ENCODE data around the gene FAM98B.

Gene FAM98B

DNA sequence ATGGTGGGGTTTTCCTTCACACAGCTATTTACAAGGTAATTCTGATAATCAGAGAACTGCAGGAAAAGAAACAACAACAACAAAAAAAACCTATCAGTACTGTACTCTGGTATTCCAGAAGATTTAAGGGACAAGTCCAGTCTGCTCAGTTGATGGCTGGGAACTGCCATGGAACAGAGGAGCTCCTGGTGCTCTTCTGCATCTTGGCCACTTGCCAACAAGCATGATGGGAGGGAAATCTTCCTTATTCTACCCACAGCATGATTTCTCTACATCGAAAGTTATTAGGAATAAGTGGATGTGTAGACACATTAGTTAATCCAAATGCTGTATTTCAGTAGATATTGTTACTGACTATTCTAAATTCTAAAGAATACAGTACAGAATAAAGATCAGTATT is 59.0 kb downstream of the FAM98B start:
- no peak for DNase-seq

DNA sequence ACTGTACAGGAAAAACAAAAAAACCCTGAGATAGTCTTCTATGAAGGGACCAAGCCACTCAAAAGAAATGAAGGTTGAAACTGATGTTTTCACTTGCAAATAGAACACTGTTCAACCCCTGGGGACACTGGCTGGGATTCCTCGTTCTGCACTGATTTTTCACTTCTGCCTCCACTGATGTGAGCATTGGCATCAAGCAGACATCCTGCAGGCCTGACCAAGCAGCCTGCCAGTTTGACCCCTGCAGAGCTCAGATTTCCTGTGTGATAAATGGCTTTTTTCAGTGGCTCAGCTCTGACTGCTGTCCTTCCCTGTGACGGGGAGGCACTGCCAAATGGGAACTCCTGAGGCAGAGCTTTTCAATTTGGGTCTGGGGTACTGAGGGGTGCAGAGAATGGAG is 60.7 kb downstream of the FAM98B start:
- no peak for DNase-seq

DNA sequence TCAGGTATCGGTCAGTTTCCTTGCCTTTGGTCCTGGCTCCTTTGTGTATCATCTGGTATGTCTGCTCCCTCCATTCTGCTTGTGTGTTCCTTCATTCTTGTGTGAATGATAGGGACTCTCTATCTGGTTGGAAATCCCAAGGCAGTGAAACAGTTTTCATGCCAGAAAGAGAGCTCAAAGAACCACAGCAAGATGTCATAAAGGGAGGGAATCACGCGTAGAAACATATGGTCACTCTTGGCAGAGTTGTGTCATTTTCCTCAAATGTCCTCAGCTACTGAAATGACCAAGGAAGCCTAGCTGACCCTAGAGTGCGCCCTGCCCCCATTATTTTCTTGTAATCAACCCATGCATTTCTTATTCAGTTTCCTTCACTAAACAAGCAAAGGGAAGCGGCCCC is 62.7 kb downstream of the FAM98B start:
- no peak for DNase-seq

DNA sequence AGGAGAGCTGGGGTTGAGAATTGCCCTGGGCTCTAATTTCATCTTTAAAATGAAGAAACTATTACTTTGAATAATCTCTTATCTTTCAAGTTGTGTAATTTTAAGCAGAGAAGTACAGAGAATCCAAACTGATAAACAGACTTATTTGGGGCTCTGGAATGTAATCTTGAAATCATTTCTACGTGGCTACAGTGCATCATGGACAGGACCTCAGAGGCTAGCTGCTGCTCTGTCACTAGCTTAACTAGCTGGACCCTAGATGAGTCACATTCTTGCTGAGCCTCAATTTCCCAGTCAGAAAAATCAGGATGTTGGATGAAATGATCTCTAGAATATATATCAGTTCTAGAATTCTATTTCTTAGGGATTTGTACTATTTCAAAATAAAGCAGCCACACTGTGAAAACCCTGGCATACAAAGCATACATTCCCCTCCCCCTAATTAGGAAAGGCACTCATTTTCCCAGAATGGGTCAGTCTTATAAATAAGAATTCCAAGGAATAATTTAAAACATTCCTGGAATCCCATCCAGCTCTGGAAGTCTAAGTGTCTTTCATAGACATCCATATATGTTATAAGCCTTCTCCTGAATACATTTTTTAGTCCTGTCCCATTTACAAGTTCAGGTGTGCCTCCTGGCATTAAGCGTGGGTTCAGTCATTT is 63.5 kb downstream of the FAM98B start:
- DNase-seq = no peak

DNA sequence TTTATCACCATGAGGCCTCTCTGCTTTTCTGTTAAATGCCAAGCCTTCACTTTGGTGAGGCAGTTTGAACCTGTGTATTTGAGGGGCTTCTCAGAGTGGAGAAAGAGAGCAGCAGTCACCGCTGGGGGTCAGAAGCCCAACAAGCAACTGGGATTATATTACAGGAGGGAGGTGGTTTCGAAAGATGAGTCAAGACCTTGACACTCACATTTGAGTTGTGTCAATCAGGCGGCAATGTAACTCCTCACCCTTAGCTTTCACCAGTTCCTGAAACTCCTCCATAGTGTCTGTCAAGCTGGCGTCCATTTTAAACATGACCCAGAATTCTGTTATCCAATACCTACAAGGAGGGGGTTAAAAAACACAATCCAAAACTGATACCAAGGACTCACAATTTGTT is 64.2 kb downstream of the FAM98B start:
- DNase-seq = no peak

DNA sequence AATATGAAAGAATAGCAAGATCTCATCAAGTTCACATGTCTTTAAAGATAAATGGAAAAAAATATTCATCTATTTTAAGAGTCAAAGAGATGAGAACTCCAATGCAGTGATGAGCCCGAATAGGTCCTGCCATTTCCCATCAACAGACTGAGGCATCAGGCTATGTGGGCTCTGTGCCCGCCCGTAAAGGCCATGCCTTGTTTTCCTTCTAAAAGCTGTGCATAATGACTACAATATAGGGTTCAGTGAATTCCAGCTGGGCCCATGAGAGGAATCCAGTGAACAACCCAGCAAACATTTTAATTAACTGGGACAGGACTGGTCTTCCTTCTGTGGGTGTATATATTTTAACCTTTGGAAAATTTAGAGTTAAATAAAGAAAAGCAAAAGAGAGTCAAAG is 66.1 kb downstream of the FAM98B start:
- no peak for DNase-seq

DNA sequence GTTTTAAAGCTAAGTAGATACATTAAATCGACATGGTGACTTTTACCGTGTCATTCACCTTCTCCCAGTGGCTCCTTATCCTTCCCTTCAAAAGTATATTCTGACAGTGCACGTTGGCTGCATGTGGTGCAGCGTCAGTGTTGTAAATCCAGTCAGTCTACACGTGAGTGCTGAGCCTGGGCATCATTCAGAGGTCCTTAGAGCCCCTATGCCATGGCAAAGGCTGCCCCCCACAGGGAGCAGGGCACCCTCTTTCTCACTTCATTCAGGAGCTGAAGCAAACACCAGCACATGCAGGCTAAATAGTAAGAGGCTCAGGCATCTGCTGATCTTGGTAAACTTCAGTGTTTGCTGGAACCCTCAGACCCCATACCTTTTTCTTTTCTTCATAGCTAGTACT is 67.4 kb downstream of the FAM98B start:
- DNase-seq = no peak

DNA sequence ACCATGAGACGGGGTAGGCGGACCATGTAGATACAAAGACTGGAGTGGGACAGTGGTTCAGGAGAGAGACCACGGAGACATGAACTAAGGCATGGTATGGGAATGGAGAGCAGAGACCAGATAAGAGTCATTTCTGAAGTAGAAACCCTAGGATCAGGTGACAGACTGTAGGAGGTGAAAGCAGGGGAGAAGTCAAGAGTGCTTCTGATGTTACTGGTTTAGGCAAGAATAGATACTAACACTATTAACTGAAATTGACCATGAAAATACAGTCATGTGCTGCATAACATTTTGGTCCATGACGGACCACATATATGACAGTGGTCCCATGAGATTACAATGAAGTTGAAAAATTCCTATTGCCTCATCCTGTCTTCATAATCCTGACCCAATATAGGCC is 69.0 kb downstream of the FAM98B start:
- DNase-seq = no peak

DNA sequence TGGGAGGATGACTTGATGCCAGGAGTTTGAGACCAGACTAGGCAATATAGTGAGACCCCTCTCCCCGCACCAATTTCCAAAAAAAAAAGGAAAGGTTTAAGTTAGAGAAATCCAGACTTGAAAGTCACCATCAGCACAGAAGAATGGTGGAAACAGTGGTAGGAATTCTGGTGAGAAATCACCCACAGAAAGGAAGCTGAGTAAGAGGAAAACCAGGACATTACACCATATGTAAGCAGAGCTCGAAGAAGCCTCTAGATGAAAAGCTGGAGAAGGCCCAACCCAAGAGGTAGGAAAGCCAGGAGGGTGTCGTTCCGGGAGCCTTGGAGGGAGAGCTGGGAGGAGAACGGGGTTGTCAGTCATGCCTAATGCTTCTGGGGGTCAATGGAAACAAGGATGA is 70.2 kb downstream of the FAM98B start:
- no peak for DNase-seq

DNA sequence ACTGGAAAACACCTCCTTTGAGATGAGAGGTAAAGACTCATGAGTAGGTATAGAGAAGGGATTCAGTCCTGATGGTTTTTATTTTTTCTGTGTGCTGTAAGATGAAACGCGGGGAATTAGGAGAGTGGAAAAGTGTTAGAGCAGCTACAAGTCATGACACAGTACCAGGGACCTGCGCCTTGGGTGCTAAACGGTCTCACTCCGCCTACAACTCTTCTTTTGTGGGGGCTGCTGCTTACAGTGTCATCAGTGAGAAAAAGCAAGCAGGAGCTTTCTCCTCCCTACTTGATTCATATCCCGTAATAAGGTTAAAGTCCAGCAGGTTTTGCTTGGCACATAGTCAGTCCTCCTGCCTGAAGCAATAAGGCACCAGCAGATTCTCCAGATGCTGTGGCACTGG is 71.6 kb downstream of the FAM98B start:
- DNase-seq = no peak

DNA sequence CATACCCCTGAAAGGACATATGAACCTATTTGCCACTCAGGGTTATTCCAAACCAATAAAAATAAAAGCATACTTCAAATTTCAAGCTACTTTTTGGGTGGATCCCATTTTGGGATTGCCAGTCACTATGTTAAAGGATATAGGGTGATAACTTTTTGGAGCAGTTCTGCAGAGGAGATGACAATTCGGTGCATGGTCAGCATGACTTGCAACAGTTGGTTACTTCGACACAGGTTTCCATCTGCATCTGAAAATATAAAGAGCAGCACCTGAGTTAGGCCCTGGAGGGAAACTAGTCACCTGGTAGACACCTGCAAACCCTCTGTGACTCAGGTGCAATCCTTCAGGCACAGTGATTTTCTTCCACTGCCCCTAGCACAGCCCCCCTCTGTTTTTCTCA is 72.2 kb downstream of the FAM98B start:
- DNase-seq = no peak

DNA sequence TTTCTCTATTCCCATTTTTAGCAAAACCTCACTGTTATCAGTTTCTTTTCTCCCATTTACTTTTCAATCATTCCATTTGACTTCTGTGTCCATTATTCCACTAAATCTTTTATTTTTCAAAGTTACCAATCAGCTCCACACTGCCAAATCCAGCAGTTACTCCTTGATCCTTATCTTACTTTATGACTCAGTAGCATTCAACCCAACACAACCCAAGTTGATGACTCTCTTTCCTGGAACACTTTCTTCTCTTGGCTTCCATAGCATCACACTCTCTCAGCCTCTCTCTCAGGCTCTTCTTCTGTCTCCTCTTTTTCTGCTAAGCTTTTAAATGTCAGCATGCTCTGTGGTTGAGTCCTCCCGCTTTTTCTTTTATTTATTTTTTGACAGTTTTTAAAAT is 74.4 kb downstream of the FAM98B start:
- no peak for DNase-seq

DNA sequence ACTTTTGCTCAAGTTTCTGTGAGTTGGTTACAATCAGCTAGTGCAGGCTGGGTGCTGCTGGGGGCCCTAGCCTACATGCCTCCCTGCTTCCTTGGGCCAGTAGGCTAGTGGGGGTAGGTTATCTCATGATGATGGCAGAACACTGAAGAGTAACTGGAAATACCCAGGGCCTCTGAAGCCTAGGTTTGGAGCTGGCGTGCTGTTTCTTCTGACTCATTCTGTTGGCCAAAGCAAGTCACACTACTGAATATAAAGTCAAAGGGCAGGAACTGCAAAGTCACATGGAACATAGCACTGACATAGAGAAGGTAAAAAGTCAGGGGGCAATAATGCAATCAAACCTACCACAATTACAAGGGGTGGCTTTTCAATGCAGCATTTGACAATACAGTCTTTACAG is 76.2 kb downstream of the FAM98B start:
- DNase-seq = no peak

DNA sequence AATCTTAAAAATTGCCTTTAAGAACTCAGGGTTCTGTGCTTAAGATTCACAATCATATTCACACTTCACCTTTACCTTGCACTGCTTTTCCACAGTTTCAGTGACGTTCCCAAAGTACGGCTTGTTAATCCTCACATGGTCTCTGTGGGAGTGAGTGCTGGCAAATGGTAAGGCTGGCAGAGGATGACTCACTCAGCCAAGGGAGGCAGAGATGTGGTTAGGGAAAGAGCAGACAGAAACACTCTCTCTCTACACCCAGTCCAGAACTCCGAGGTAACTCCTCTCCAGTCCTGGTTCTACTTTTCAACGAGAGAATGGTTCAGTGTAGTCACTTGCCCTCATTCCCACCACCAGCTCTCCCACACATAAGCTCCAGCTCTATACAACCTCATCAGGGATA is 77.6 kb downstream of the FAM98B start:
- DNase-seq = no peak

DNA sequence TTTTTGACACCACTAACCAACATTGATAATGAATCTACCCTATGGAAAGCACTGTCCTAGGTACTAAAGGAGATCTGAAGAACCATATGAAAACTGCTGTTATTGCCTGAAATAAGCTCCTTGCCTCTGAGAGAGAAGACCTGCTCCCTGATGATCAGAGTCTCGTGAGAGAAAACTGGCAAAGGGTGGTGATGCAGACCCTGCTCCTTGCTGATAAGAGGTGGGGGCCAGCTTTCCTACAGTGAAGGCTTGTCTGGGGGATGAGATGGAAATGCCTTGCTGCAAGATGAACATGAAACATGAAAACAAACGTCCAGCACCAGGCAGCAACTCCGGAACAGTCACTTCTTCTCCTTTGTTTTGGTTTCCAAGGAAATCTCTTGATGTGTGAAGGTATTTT is 78.8 kb downstream of the FAM98B start:
- DNase-seq = no peak

DNA sequence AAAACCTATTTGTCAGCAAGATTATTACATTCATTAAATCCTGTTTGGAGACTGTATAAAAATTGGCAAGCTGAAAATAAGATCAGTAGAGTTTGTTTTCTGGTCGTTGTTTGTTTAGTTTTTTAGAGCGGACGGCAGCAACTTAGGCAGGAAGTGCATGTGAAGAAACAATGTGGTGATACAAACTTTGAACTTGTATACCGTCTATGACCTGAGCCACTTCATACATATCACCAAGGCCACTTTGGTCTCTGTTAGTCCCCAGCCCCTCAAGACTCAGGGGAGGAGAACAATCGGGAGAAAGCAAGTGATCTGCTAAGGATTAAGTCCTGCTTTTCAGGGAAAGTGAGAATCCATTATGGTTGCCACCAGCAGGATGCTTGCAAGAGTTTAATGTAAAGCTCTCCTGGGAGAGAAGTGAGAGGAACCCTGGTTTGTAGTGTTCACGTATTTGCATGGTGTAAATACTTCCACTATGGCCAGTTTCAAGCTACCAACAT is 79.5 kb downstream of the FAM98B start:
- DNase-seq = no peak

DNA sequence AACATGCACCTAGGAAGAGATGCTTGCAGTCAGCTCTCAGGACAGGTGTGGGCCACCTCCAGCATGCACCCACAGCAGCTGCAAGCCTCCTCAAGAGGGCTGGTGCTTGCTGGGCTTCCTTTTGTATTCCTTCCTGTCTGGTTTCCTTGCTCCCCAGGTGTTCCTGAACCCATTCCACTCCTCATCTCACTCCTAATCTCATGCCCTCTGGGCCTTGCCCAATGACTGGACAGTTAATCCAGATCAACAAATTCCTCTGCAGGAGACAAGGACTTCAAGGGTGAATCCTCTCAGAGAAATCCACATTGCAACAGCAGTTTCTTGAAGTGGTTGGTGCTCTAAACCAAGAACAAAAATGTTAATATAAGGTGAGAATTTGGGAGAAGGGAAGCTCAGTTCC is 80.0 kb downstream of the FAM98B start:
- no peak for DNase-seq

DNA sequence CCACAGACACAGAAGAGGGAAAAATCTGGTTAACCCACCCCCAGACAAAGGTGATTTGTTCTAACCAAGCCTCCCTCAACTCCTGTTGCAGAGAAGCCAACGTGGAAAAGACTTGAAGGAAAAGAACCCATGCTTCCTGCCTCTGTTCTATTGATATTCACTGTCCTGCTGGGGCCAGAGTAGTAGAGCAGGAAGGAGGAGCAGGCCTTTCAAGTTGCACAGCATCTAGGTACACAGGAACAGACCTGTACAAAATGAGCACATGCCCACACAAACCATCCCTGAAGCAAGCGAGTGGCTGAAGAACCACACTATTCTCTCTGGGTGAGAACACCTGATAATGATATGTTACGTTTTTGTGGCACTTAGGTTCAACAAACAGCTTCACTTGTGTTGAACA is 80.8 kb downstream of the FAM98B start:
- no peak for DNase-seq

DNA sequence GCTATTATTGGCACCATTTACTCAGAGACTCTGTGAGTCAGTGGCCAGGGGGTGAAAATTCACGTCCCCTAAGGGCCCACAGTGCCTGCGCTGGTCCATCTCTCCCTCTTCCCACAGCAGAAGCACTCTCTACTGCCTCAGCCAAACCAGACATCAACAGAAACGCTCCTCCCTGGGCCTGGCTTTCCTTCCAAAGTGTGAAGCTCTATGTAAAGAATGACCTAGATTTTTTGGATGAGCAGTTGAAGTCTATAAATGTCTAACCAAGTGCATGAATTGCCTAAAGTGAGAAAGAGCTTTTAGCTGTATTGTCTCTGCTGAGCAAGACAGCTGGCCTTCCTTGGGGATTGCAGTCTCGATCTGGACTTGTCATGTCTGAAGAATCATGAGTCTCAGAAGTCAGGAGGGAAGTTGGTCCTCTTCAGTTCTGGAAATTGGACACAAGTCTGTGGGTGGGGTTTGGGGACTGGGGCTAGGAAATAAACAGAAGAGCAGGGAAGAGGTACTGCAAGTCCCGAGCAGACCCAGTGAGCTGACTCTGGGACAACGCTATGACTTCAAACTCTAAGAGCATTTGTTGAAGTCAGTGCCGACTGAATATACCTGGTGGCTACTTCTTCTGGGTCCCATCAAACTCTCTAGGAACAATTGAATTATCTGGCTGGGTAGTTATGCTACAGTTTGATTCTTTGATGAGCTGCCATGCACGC is 81.7 kb downstream of the FAM98B start:
- no peak for DNase-seq

DNA sequence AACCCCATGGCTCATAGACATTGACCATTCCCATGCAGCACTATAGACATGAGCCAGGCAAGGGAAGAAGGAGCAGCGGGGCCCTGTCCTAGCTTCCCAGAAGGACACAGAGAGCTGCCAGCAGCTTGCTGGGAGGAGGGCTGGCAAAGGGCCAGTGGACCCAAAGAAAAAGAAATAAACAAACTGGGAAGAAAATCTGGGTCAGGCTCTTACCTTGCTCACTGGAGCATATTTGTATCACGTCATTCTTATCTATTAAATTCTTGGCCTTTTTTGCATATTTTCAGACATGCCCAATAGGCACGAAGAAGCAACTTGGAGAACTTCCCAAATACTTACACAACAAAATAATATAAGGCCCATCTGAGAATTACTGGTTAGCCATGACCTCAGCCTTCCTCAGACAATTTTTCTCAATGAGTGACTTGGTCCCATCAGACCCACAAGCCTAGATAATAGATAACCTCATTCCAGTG is 82.3 kb downstream of the FAM98B start:
- DNase-seq = no peak
